Keratinocyte (primary cell): ENCODE data around the gene PIAS3. TPM values are rescaled to one million over a fixed set of nuclear protein-coding genes. Genes with fewer than 3 reads are reported as not detected.

Source experiments
- DNase-seq: peaks from one replicate; pipeline ENCODE4 v3.0.0-alpha.2; 2011; ENCODE audit warnings: low read depth, missing footprints, low spot score
- FAIRE-seq: peaks from 2 replicates; lab custom pipeline; 2011; peaks lifted over from hg19 to GRCh38; lab: Jason Lieb, UNC
- H2AFZ ChIP-seq: 2 replicates; pipeline ENCODE4 v1.6.0; 2012; ENCODE audit warnings: low read length, control low read depth, inconsistent platforms; ENCODE audit not compliant: control insufficient read depth
- H3K27ac ChIP-seq: 2 replicates; pipeline ENCODE4 v1.5.1; 2011; ENCODE audit warnings: low read length; ENCODE audit not compliant: control insufficient read depth, insufficient read depth
- H3K27me3 ChIP-seq: 3 replicates; pipeline ENCODE4 v1.6.0; 2011; ENCODE audit warnings: low read length; ENCODE audit not compliant: control insufficient read depth, insufficient read depth; ENCODE audit errors: extremely low read depth
- H3K36me3 ChIP-seq, 2 experiments: 2 replicates in 1 of 2; 3 replicates in 1 of 2; pipeline ENCODE4 v1.5.1; 2011; ENCODE audit warnings: low read length in 2 of 2, mild to moderate bottlenecking in 1 of 2; ENCODE audit not compliant: control insufficient read depth in 2 of 2, insufficient read depth in 2 of 2; ENCODE audit errors: extremely low read depth in 1 of 2
- H3K4me1 ChIP-seq: 3 replicates; pipeline ENCODE4 v1.5.1; 2011; ENCODE audit warnings: low read length; ENCODE audit not compliant: control insufficient read depth, insufficient read depth; ENCODE audit errors: extremely low read depth
- H3K4me2 ChIP-seq: 3 replicates; pipeline ENCODE4 v1.6.0; 2011; ENCODE audit warnings: low read depth, low read length; ENCODE audit not compliant: control insufficient read depth, insufficient read depth; ENCODE audit errors: extremely low read depth
- H3K4me3 ChIP-seq, 3 experiments: fragments of 200-600 bp in 1 of 3; sonication (generic) in 1 of 3; 2 replicates in 2 of 3; 3 replicates in 1 of 3; pipeline ENCODE4 v1.5.1; 2011 to 2016; ENCODE audit warnings: low read length in 3 of 3, mild to moderate bottlenecking in 3 of 3, control low read depth in 2 of 3, inconsistent platforms in 1 of 3, low read depth in 1 of 3, mixed read lengths in 1 of 3, mixed run types in 1 of 3, moderate library complexity in 1 of 3; ENCODE audit not compliant: control insufficient read depth in 2 of 3, insufficient read depth in 2 of 3; ENCODE audit errors: extremely low read depth in 1 of 3
- H3K79me2 ChIP-seq: 2 replicates; pipeline ENCODE4 v1.6.0; 2012; ENCODE audit warnings: low read length; ENCODE audit not compliant: control insufficient read depth, insufficient read depth
- H3K9ac ChIP-seq: 3 replicates; pipeline ENCODE4 v1.6.0; 2011; ENCODE audit warnings: low read length; ENCODE audit not compliant: control insufficient read depth, insufficient read depth; ENCODE audit errors: extremely low read depth
- H3K9me1 ChIP-seq: 3 replicates; pipeline ENCODE4 v1.6.0; 2011; ENCODE audit warnings: low read length; ENCODE audit not compliant: control insufficient read depth, insufficient read depth; ENCODE audit errors: extremely low read depth
- H3K9me3 ChIP-seq: 2 replicates; pipeline ENCODE4 v1.5.1; 2012; ENCODE audit warnings: low read depth, low read length; ENCODE audit not compliant: control insufficient read depth
- H4K20me1 ChIP-seq: 3 replicates; pipeline ENCODE4 v1.6.0; 2011; ENCODE audit warnings: low read length; ENCODE audit not compliant: control insufficient read depth, insufficient read depth; ENCODE audit errors: extremely low read depth
- EZH2 ChIP-seq: IDR thresholded peaks from one replicate; pipeline ENCODE4 v1.6.1; 2012; ENCODE audit warnings: inconsistent platforms, mild to moderate bottlenecking, low read length, moderate library complexity
- dilution Hi-C: fragments of 300-500 bp; cut with MboI; formaldehyde crosslinking; loops from one replicate; pipeline ENCODE4 v1.7.0; 2020; ENCODE audit warnings: low sequenced_read_pairs; ENCODE audit not compliant: extremely low pct_ligation_motif_present
- polyA plus RNA-seq, 5 experiments: library from polyadenylated mRNA; depleted of rRNA in 3 of 5; stranded (reverse) in 3 of 5; stranded (forward) in 1 of 5; unstranded in 1 of 5; fragments of >200 nt; gene quantifications; 1 replicate in 1 of 5; 2 replicates in 3 of 5; 3 replicates in 1 of 5; pipeline versions ENCODE4 v1.2.1 to v1.2.3, GENCODE V29; 2011 to 2012; ENCODE audit warnings: missing spikeins in 2 of 5, low read depth in 1 of 5, low replicate concordance in 1 of 5
- TF ChIP-seq, protein P1 (sequence below), 3 experiments: IDR thresholded peaks in 1 of 3; conservative IDR thresholded peaks in 1 of 3; optimal IDR thresholded peaks in 1 of 3; 2 replicates in 2 of 3; 3 replicates in 1 of 3; pipeline versions ENCODE3 to v1.5.1; 2011; ENCODE audit warnings: low read length in 3 of 3, mild to moderate bottlenecking in 3 of 3, moderate library complexity in 2 of 3, control low read depth in 1 of 3, inconsistent platforms in 1 of 3; ENCODE audit not compliant: insufficient read depth in 2 of 3; ENCODE audit errors: extremely low read depth in 1 of 3

The PIAS3 gene
- polyA plus RNA-seq, 1 donor (not counting 4 experiments of a cell fraction or from before 2014, with no cell fraction given): 26.9 TPM

DNA sequence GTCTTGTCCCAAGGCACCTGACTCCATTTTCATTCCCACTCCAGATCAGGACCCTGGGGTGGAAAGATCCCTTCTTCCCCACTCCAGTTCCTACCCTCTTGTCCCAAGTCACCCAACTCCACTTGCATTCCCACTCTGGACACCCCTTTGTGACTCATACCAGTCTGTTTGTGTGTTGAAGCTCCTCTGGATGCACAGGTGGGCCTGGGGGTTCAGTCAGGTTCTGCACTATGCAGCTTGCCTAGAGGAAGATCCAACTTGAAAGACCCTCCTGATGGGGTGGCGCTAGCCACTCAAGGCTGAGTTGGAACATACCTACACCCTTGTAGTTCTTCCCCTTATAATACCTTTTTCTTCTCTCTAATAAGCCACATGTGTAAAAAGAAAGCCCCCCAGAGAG lies 36.6 kb upstream of the PIAS3 start:
- H3K27ac ChIP-seq: no peak overlapping the region
- H3K9me3 ChIP-seq: no peaks in the 10 kb centered on the region
- no peaks in the 10 kb centered on the region for H4K20me1 ChIP-seq
- no peak for FAIRE-seq
- no peaks in the 10 kb centered on the region for H3K79me2 ChIP-seq
- H3K36me3 ChIP-seq: peaks cover 2 to 3% of the 10 kb centered on the region in 2 experiments
- DNase-seq: no peak
- no peak overlapping the region for H3K4me3 ChIP-seq
- H3K9me1 ChIP-seq: no peaks in the 10 kb centered on the region
- TF ChIP-seq, protein P1, sequence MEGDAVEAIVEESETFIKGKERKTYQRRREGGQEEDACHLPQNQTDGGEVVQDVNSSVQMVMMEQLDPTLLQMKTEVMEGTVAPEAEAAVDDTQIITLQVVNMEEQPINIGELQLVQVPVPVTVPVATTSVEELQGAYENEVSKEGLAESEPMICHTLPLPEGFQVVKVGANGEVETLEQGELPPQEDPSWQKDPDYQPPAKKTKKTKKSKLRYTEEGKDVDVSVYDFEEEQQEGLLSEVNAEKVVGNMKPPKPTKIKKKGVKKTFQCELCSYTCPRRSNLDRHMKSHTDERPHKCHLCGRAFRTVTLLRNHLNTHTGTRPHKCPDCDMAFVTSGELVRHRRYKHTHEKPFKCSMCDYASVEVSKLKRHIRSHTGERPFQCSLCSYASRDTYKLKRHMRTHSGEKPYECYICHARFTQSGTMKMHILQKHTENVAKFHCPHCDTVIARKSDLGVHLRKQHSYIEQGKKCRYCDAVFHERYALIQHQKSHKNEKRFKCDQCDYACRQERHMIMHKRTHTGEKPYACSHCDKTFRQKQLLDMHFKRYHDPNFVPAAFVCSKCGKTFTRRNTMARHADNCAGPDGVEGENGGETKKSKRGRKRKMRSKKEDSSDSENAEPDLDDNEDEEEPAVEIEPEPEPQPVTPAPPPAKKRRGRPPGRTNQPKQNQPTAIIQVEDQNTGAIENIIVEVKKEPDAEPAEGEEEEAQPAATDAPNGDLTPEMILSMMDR (optimal IDR thresholded peaks at IDR 0.05 in 1 of 3, IDR thresholded peaks at IDR 0.05 in 1 of 3, conservative IDR thresholded peaks at IDR 0.05 in 1 of 3; ENCODE audit: extremely low read depth in 1 of 3, insufficient read depth in 2 of 3, low read length in 3 of 3): no peak
- no peak for TF ChIP-seq EZH2
- H2AFZ ChIP-seq: no peak overlapping the region
- peaks cover 28% of the 10 kb centered on the region for H3K4me1 ChIP-seq
- no peak overlapping the region for H3K9ac ChIP-seq
- H3K27me3 ChIP-seq: no peaks in the 10 kb centered on the region
- dilution Hi-C loops: no loop called here
- no peak overlapping the region for H3K4me2 ChIP-seq

DNA sequence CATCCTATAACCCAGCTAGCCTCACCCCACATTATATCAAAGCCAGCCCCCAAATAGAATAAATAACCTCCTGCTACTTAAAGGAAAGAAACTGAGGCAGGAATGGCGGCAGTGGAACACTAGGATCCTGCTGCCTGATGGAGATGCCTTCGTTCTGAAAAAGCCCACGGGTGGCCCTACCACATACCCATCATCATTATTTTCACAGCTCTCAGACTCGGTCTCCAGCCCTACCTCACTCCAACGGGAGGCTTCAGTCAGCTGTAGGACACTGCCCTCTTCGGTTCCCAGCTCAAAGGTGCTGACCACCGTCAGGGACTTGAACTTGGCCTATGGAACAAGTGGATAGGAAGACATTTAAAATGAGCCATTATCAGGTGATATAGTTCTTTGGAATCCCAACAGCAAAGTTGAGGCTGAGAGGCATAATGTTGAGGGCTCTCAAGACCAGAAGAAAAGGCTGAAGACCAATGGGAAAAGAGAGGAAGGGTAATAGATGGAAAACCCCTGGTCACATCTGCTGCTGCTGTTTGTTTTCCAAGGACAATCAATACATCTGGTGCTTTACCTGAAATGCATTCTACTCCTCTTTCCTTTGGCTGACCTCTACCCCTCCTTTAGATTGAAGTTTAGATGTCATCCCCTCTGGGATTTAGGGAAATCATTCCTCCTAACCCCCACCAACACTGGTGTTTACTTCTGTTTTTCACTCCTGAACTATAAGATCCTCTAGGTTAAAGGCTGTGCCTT lies 34.6 kb upstream of the PIAS3 start:
- no peak overlapping the region for H3K9ac ChIP-seq
- H3K79me2 ChIP-seq: no peaks in the 10 kb centered on the region
- H3K27me3 ChIP-seq: no peaks in the 10 kb centered on the region
- no peaks in the 10 kb centered on the region for H3K9me3 ChIP-seq
- no peaks in the 10 kb centered on the region for H4K20me1 ChIP-seq
- peaks cover 1 to 2% of the 10 kb centered on the region in 2 experiments for H3K36me3 ChIP-seq
- no peaks in the 10 kb centered on the region for H3K9me1 ChIP-seq
- H3K4me3 ChIP-seq: no peak overlapping the region
- FAIRE-seq (no peak), DNase-seq (no peak)
- no peak overlapping the region for H2AFZ ChIP-seq
- H3K4me1 ChIP-seq: peaks cover 30% of the 10 kb centered on the region
- no peak overlapping the region for H3K27ac ChIP-seq
- H3K4me2 ChIP-seq: no peak overlapping the region
- TF ChIP-seq, protein P1 (optimal IDR thresholded peaks at IDR 0.05 in 1 of 3, IDR thresholded peaks at IDR 0.05 in 1 of 3, conservative IDR thresholded peaks at IDR 0.05 in 1 of 3; ENCODE audit: extremely low read depth in 1 of 3, insufficient read depth in 2 of 3, low read length in 3 of 3): no peak
- TF ChIP-seq EZH2: no peak
- dilution Hi-C loops: no loop called here
